ENCODE results near the gene SMIM5.
"Not testable (repeated sequence)": the region's sequence is repeated elsewhere in the genome, so short reads cannot be mapped to it uniquely, and the experiment has no call there.

SMIM5 gene

DNA sequence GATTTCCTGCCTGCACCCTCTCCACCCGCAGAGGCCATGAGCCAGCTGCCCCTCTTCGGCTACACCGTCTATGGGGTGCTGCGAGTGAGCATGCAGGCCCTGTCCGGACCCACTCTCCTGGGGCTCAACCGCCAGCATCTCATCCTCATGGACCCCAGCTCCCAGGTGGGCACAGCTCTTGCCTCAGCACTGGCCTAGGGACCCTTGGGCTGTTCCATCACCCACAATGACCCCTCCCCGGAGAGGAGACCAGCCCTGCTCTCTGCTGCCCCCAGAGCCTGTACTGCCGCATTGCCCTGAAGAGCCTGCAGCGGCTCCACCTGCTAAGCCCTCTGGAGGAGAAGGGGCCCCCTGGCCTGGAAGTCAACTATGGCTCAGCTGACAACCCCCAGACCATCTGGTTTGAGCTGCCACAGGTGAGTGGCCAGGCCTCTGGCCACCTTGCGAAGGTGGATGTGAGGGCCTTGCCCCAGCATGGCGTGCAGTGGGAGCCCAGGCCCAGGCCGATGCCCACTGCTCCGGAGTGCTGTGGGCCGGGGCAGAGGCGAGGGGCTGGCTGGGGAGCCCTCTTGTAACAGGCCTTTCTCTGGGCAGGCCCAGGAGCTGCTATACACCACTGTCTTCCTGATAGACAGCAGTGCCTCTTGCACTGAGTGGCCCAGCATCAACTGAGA is 7.3 kb upstream of the SMIM5 start:
- DNase-seq (ENCODE audit: low read depth), result peak; percentile 11

DNA sequence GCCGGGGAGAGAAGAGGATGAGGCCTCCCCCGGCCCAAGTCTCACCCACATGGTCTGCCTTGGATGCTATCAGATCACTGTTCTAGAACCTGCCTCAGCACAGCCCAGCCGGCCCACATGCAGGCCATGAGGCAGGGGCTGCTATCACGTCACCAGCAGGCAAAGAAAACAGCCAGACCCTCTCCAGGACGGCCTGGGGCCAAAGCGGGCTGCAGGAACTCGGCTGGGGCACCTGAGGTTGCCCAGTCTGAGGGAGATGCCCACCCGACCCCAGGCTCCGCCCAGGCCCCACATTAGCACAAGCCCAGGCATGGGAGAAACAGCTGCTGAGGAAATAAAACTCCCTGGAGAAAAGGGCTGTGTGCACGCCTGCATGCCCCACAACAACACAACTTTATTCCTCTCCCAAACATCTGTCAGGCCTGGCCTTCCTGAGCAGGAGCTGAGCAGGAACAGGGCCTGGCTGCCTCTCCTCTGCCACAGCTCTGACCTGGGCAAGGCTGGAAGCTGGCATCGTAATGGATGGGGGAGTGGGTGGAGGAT is 6.7 kb upstream of the SMIM5 start:
- no peak for DNase-seq (ENCODE audit: low read depth)

DNA sequence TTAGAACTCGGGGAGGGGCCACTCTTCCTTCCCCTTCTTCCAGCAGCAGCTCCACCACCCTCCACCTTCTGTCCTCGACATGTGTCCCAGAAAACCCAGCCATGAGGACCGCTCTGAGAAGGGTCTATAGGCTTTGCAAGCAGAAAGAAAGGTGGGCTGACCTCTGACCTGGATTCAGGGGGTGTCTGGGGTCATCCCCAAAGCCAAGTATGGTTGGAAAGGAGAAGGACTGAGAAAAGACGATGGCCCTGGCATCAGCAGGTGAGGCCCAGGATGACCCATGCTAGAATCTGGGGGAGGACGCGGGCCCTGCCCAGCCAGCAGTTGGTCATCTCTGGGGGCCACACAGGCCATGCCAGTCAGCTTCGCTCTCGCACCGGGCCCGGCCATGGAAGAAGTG is 6.1 kb upstream of the SMIM5 start:
- DNase-seq (ENCODE audit: low read depth), result no peak

DNA sequence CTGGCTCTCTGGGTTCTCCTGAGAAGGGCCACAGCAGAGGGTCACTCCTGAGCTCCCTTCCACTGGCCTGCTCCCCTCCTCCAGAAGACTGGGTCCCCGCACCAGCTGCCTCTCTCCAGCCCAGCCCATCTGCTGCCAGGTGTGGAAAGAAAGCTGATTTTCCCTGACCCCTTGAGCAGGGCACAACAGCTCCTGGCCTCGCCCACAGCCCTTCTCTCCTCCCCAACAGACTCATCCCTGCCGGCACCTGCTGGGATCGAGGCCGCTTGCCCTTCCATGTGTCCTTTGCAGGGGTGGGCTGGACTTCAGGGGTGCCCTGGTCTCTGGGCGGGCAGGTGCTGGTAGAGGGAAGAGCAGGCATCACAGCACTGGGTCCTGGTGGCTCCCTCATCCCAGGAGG is 4.8 kb upstream of the SMIM5 start:
- DNase-seq (ENCODE audit: low read depth), result no peak

DNA sequence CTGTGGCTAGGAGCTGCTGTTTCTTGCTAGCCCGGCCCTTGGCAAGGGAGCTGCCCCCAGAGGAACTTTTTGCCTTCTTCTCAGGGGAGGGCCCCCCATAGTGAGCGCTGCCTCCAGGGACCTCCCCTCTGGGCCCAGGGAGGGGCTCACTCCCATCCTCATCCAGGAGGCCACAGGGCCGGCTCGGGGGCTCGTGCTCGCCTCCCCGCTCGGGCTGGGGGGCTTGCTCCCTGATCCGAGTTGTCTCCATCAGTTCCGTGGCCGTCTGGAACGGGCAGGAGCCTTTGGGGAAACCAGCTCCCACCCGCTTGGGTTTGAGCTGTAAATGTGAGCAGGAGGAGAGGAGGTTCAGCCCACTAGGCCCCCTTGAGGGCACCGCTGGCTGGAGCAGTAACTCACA is 4.1 kb upstream of the SMIM5 start:
- DNase-seq (ENCODE audit: low read depth), result no peak

DNA sequence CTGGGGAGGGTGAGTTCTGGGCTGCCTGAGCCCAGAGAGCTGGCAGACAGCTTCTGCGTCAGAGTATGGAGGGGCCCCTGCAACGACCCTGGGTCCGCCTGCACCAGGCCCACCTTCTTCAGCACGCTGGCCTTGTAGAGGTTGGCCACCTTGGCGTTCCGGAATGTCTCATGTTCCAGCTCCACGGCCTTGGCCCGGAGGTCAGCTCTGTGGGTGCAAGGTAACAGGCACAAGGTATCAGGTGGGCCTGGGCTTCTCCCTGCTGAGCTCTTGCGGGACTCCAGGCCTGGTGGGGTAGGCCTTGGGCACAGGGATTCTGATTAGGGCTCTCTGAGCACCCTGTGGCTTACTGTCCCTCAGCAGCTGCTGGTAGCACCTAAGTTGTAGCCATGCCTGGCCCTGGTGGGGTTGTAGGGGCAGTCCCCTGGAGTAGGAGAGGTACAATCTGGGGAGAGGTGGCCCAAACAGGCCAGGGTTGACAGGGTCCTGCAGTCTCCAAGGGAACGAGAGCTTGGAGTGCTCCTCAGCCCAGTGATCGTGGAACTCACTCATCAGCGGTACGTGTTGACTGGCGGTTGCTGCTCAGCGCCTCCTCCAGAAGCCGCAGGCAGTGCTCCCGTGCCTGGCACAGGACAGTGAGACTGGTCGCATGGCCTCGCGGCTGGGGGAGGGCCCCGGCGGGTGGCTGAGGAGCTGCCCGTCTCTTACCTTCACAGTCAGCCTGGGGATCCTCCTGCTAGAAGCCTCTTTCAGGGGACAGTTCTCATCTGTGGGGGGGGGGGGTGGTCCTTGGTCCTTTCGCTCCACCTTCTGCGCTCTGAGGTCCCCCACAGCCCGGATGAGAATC is 2.9 kb upstream of the SMIM5 start:
- DNase-seq (ENCODE audit: low read depth), result no peak

DNA sequence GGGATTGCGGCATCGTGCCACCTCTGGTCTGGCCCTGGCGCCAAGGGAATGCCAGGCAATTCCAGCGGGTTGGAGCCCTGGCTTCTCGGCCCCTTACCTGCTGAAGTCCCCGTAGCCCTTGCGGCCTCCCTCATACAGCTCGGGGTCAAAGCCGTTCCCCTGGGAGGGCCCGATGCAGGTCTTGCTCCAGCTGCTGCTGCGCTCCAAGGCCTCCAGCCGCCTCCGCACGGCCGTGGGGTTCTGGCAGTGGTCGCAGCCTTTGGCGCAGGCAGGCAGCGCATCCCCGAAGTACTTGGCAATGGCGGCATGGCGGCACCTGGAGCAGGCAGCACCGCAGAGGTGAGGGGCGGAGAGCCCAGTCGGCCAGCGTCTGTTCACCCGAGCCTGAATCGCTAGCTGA is 1.9 kb upstream of the SMIM5 start:
- no peak for DNase-seq (ENCODE audit: low read depth)

DNA sequence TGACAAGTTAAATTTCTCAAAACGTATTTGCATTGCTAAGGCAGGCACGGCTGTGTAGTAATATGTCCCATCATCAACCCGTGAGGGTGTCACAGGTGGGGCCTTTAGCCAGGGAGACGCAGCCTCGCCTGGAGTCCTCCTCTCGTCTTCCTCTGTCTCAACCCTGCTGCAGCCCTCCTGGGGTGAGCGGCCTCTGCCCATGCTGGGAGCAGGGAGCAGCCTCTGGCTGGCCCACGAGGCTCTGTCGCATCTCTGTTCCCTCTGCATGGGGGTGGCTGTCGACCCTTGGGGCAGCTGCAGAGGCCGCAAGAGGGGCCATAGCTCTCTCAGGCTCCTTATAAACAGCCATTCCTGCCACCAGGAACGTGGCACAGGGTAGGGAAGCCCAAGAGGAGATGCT is 806 bp upstream of the SMIM5 start:
- no peak for DNase-seq (ENCODE audit: low read depth)

DNA sequence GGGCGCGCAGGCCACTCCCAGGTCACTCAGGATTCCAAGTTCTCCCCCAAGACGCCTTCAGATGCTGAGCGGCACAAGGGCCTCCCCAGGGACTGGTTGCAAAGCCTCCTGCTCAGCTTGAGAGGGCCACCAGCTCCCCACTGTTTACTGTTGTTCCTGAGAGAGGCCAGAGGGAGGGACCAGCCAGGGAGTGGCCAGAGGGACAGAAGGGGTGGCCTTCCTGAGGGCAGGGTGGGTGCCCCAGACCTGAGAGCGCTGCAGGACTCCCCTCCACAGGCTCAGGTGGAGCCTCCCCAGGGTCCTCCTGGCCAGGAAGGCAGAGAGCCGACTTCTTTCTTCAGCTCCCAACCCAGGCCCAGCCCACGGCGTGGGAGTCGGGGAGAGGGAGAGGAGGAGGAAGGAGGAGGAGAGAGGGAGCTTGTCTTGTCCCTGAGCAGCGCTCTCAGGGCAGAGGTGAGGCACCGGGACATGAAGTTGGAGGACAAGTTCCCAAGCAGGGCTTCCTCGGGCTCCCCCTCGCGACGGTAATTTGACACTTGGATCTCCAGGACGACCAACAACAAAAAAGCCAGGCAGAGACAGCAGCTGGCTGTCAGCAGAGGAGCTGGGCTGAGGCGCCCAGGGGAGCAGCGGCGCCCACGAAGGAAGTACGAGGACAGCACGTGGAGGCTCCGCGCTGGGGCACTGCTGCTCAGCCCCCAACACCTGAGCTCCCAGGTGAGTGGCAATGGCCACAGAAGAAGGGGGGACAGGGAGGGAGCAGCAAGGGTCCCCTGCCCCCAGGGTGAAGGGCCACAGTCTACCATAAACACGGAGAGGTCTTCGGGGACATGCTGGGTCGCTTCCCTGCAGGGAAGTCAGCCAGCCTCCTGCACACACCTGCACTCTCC is 497 bp downstream of the SMIM5 start:
- peak; percentile 81 for DNase-seq (ENCODE audit: low read depth)

DNA sequence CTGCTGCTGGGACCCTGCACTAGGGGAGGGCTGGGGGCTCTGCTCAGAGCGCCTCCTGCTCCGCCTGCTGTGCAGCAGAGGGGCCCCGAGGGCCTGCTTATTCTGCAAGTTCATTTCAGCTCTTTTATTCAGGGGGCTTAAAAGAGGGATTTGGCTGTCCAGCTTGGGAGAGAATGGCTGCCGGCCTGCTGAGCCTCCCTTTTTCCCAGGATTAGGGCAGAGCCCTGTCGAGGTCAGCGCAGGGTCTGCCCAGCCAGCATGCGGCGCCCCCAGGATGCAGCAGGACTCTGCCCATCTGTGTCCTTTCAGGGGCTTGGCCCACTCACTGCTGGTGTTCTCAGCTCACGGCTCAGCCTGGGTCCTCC is 1.1 kb downstream of the SMIM5 start:
- no peak for DNase-seq (ENCODE audit: low read depth)

DNA sequence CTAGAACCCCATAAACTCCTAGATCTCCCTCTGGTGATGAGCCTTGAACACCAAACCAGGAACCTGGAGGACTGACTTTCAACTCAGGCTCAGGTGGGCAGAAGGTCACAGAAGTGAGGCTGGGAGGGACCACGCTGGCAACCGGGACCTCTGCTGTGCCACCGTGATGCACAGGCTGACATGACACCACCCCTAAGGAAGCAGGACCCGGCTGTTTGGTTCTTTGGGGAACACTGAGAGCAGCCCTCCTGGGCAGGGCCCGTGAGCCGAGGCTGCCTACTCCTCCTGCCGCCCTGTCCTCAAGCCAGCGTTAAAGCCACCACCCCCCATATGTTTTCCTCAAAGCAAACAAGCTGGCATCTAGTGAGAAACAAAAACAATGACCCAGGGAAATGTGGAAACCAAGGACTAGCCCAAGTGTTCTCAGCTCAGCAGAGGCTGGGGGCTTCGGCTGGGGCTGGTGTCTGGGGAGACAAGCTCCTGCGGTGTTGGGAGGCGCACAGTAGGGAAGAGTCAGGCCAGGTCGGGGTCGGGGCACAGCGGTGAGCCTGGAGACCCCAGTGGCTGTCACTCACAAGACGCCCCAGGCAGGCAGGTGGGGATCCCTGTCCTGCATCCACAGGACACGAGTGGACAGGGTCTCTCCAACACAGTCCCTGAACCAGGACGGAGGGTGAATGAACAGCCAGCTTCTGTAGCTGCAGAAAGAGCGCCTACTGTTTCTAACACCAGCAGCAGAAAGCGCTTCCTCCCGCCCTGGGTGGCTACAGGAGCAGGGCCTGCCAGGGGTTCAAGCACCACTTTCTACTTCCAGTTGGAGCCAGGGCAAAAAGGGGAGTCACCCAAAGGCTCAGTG is 1.7 kb downstream of the SMIM5 start:
- DNase-seq (ENCODE audit: low read depth), result no peak

DNA sequence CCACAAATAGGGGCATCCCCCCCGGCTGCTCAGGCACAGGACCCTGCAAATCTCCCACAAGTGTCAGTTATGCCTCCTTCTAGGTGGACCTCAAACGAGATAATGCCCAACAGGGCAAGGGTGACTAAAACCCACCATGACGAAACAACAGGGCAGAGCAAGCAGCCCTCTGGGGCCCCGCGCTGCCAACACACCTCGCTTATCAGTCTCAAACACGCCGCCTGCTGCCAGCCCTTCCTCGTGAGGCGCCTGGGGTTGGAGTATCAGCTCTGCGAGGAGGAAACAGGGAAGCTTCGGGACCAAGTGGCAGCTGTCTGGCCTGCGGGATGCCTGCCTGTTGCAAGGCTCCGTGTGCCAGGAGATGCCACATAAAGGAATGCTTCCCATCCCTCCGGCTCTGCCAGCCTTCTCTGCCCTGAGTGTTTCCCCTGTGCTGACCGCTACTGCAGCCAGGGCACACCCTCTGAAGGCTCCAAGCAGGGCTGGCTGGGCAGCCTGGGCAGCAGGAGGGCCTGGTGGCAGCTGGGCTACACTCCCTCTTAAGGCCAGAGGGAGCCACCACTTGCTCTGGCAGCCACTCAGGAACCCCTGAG is 2.5 kb downstream of the SMIM5 start:
- DNase-seq (ENCODE audit: low read depth), result peak; percentile 43

DNA sequence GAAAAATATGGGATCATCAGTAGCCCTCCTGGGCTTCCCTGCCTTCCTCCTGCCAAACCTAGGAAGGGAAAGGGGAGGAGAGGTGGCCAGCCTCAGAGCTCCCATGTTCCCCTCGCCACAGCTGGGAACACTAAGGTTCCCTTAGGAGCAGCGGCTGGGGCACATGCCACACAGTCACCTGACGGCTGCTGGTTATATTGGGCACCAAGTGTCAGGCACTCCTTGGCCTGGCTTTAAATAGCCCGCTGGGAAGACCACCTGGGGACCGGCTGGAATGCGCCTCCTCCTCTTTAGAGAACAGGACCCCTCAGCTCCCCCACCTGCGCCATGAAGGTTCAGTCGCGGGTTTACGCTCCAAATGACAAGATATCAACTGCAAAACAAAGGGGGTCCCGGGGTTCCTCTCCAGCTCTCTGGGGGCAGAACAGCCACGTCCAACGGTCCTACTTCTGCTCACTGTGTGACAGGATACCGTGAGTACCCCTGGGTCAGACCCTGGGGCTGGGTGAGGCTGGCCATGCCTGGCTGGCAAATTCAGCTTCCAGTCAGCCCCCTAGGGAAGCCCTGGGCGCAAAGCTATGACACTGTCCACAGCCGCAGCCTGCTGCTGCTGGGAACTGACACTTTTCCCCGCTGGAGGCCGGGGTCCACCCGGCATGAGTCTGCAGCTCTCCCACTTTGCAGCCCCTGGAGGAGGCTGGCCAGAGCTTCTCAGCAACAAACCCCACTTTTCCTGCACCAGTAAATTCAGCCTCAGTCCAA is 3.3 kb downstream of the SMIM5 start:
- DNase-seq (ENCODE audit: low read depth), result no peak

DNA sequence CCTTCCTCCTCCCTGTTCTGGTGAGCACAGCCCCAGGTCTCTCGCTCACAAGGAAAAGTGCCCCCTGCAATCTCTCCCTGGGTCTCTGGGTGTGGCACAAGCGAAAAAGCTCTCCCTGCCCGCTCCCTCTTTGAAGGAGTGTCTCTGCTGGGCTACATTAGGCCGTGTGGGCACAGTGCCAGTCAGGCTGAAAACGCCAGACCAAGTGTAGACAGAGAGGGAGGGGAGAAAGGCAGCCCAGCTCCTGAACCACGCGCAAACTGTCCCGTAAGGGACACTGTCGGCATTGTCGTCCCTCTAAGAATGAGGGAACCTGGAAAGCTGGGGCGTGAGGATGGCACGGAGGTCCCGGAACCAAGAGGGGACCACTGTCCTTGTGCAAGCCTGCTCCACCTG is 3.9 kb downstream of the SMIM5 start:
- no peak for DNase-seq (ENCODE audit: low read depth)

DNA sequence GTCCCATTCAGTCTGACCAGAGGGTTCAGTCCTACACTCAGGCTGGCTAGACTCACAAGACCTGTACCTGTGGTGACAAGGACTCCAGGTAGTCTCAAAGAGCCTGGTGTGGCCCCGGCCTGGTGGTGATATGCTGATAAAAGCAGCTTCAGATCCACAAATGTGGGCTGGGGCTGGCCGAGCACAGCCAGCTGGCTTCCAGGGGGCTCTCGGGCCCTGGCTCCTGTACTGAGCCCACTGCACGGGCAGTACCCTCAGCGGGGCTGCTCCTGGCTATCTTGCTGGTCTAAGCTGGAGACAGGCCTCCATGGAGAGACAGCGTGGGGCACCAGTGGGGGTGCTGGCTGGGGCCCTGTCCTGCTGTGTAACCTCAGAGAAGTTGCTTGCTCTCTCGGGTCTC is 4.3 kb downstream of the SMIM5 start:
- no peak for DNase-seq (ENCODE audit: low read depth)

DNA sequence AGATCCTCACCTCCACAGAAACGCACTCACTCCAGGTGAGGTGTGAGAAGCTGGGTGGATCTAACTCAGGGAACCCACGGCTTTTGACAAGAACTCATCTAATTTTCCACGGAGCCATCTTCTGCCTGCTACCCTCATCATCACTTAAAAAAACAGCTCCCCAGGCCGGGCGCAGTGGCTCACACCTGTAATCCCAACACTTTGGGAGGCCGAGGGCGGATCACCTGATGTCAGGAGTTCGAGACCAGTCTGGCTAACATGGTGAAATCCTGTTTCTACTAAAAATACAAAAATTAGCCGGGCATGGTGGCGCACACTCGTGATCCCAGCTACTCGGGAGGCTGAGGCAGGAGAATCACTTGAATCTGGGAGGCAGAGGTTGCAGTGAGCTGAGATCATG is 4.8 kb downstream of the SMIM5 start:
- DNase-seq (ENCODE audit: low read depth), result not testable (repeated sequence)

DNA sequence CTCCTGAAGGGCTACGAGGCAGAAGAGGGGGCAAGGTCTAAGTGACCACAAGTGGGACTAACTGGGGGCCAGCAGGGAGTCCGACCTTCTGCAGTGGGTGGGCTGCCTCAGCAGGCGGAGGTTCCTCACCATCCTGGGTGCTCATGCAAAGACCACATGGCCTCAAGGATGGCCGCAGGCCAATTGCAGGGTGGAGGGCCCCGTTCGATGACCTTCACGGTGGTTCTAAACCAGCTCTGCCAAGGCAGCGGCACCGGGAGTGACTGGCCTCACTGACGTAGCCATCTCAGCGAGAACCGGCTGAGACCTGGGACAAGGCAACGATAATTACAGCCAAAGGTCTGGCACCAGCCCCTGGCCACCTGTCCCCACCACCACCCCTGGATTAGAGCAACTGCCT is 5.7 kb downstream of the SMIM5 start:
- DNase-seq (ENCODE audit: low read depth), result no peak

DNA sequence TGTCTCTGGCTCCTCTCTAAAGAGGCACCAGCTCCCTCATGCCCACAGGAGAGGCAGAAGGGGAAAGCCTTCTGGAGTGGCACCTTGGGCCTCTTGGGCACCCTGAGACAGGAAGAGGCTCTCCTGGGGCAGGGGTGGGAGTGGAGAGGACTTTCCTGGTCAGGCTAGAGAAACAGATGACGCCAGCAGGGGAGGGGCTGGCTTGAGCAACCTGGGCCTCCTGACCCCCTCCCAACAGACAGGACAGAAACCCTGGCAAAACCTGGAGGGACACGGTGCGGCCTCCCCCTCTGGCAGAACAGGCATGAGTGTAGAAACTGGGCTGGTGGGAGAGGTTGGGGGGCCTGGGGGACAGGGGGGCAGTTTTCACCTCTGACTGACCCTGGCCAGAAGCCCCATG is 6.1 kb downstream of the SMIM5 start:
- no peak for DNase-seq (ENCODE audit: low read depth)

DNA sequence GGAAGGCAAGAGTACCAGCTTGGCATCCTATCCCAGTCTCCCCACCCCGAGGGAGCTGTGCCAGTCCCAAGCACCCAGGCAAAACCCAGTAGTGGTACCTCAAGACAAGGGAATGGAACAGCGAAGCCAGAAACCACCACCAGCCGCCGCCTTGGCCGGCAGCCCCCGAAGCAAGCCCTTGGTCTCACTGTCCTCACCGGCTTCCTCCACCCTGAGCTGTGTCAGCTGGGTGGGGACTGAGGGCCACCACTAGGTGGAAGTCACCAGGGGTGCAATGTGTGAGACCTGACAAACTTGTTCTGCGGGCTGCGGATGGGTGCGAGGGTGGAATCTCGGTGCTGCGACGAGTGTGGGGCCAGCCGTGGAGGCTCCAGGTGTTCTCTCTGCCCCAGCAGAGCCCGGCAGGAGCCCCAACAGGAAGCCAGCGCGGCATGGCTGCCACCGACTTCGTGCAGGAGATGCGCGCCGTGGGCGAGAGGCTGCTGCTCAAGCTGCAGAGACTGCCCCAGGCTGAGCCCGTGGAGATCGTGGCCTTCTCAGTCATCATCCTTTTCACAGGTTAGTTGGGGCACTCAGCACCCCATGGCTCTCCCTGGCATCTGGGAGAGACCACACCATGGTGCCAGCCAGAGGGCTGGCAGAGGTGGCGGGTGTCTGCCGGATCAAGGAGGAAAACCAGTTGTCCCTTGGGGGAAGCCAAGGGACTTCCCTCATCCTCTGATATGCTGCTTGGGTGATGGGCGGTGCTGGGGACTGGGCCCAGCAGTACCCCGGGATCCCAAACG is 6.7 kb downstream of the SMIM5 start:
- no peak for DNase-seq (ENCODE audit: low read depth)
